ENCODE results near the gene PLXNA4.

DNA sequence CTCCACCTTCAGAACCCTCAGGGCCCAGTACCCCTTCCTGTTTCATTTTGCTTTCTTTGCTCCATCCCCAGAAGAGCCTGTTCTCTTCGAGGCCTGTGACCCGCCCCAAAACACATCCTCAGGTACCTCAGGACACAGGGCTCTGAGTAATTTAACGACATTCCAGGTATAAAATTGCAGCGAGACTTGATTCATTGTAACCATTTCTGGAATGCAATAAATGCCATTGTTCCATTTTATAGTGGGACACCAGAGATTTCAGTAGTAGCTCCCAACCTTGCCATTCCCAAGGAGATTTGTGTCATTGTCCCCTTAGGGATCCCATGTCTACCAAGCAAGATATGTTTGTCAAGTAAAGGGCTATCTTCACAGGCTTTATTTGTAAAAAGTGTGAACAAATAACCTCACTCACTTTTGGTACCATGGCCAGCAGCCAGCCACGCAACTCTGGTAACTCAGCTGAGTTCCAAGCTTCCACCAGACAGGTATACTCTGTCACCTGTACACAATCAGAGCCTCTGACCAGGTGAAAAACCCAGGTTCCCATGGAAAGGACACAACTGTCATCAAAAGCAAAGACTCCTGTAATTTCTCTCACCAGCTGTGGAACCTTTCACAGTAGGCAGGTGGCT lies 441.3 kb downstream of the PLXNA4 start:
- no peak for TF ChIP-seq POLR2A (IDR thresholded peaks at IDR 0.05)
- TF ChIP-seq, protein P1, sequence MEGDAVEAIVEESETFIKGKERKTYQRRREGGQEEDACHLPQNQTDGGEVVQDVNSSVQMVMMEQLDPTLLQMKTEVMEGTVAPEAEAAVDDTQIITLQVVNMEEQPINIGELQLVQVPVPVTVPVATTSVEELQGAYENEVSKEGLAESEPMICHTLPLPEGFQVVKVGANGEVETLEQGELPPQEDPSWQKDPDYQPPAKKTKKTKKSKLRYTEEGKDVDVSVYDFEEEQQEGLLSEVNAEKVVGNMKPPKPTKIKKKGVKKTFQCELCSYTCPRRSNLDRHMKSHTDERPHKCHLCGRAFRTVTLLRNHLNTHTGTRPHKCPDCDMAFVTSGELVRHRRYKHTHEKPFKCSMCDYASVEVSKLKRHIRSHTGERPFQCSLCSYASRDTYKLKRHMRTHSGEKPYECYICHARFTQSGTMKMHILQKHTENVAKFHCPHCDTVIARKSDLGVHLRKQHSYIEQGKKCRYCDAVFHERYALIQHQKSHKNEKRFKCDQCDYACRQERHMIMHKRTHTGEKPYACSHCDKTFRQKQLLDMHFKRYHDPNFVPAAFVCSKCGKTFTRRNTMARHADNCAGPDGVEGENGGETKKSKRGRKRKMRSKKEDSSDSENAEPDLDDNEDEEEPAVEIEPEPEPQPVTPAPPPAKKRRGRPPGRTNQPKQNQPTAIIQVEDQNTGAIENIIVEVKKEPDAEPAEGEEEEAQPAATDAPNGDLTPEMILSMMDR (IDR thresholded peaks at IDR 0.05), result no peak
